ENCODE results near the gene RALGDS.

Gene RALGDS

GRCh38 chr9:133113163-133113948 is 7.7 kb downstream of the RALGDS start:
- no peak overlapping the region for H3K27ac ChIP-seq (ENCODE audit: extremely low read depth, low read depth, low read length)
- POLR2A ChIA-PET = interaction anchor here (1.3 to 2.6 kb wide), 2 partner anchors 21 to 83 kb away, joined by 3 to 20 read pairs; partner anchors contain the start of gene GTF3C5
- H3K9me3 ChIP-seq (ENCODE audit: control insufficient read depth, insufficient read depth, low read depth, low read length) = no peaks in the 10 kb centered on the region
- H3K36me3 ChIP-seq (ENCODE audit: control insufficient read depth in 2 of 2, insufficient read depth in 1 of 2, low read length in 2 of 2) = peaks cover 0 to 52% of the 10 kb centered on the region in 2 experiments; a peak in 1 of 3 replicates
- CTCF ChIA-PET = interaction anchor here (0.7 to 22.4 kb wide), 3 partner anchors 11 to 315 kb away, joined by 3 to 342 read pairs (median 25); no protein-coding TSS in a partner anchor
- no peak overlapping the region for H3K4me3 ChIP-seq (ENCODE audit: low read depth, low read length)
- H3K4me1 ChIP-seq (ENCODE audit: control insufficient read depth, insufficient read depth, low read length) = peaks cover 12% of the 10 kb centered on the region
- TF ChIP-seq ZNF184 (tag by site-specific recombination; IDR thresholded peaks at IDR 0.05) (no peak), GLIS2 (tag by site-specific recombination; IDR thresholded peaks at IDR 0.05) (0 out of 2 replicates have a peak, but pooled peaks have one; percentile 23), EGR2 (tag by site-specific recombination; IDR thresholded peaks at IDR 0.05; ENCODE audit: low read depth) (0 out of 2 replicates have a peak, but pooled peaks have one; percentile 4), ZIC2 (tag by site-specific recombination; IDR thresholded peaks at IDR 0.05) (peak; percentile 86), GLIS1 (tag by site-specific recombination; IDR thresholded peaks at IDR 0.05) (peak; percentile 80), ZFP41 (tag by site-specific recombination; IDR thresholded peaks at IDR 0.05; ENCODE audit: borderline replicate concordance) (no peak)

- Histone ChIP-seq H3K4me1 (ENCODE audit: control insufficient read depth, insufficient read depth, low read length) (peaks cover 12% of the 10 kb centered on the region), H3K36me3 (ENCODE audit: control insufficient read depth in 2 of 2, insufficient read depth in 1 of 2, low read length in 2 of 2) (peaks cover 0 to 59% of the 10 kb centered on the region in 2 experiments; a peak in 1 of 3 replicates), H3K9me3 (ENCODE audit: control insufficient read depth, insufficient read depth, low read depth, low read length) (no peaks in the 10 kb centered on the region), H3K4me3 (ENCODE audit: low read depth, low read length) (no peak overlapping the region), H3K27ac (ENCODE audit: extremely low read depth, low read depth, low read length) (no peak overlapping the region)
- no peak for TF ChIP-seq HIC1 (tag by site-specific recombination; IDR thresholded peaks at IDR 0.05)
- no peak for TF ChIP-seq ZNF391 (tag by site-specific recombination; IDR thresholded peaks at IDR 0.05; ENCODE audit: borderline replicate concordance, low read depth)
- no peak for TF ChIP-seq ZNF292 (tag by site-specific recombination; IDR thresholded peaks at IDR 0.05; ENCODE audit: borderline replicate concordance, low read depth)
- no peak for TF ChIP-seq ZNF629 (tag by site-specific recombination; IDR thresholded peaks at IDR 0.05)
- no peak for TF ChIP-seq SCRT2 (tag by site-specific recombination; IDR thresholded peaks at IDR 0.05)
- TF ChIP-seq EGR2 (tag by site-specific recombination; IDR thresholded peaks at IDR 0.05; ENCODE audit: low read depth) = no peak
- no peak for TF ChIP-seq ZNF560 (tag by site-specific recombination; IDR thresholded peaks at IDR 0.05; ENCODE audit: borderline replicate concordance)
- ChIA-PET CTCF (interaction anchor here (4.7 to 22.4 kb wide), 2 partner anchors 10 to 34 kb away, joined by 25 to 342 read pairs; no protein-coding TSS in a partner anchor), POLR2A (interaction anchor here (1.0 kb wide), 1 partner anchor 82 kb away, joined by 3 read pairs; the partner anchor contains the start of gene GTF3C5)
Measured at GRCh38 chr9:133112663-133113026, 8.4 kb downstream of the RALGDS start.

GRCh38 chr9:133111808-133112662 is 9.0 kb downstream of the RALGDS start:
- Histone ChIP-seq H3K4me1 (ENCODE audit: control insufficient read depth, insufficient read depth, low read length) (peaks cover 12% of the 10 kb centered on the region), H3K4me3 (ENCODE audit: low read depth, low read length) (no peak overlapping the region), H3K27ac (ENCODE audit: extremely low read depth, low read depth, low read length) (no peak overlapping the region), H3K36me3 (ENCODE audit: control insufficient read depth in 2 of 2, insufficient read depth in 1 of 2, low read length in 2 of 2) (peaks cover 0 to 64% of the 10 kb centered on the region in 2 experiments; a peak in 1 of 3 replicates), H3K9me3 (ENCODE audit: control insufficient read depth, insufficient read depth, low read depth, low read length) (no peaks in the 10 kb centered on the region)
- ChIA-PET CTCF (interaction anchor here (0.6 to 22.4 kb wide), 2 partner anchors 34 to 74 kb away, joined by 3 to 342 read pairs; no protein-coding TSS in a partner anchor), POLR2A (interaction anchor here (1.0 kb wide), 1 partner anchor 81 kb away, joined by 3 read pairs; the partner anchor contains the start of gene GTF3C5)
- TF ChIP-seq ZNF843 (tag by site-specific recombination; IDR thresholded peaks at IDR 0.05) = no peak
- TF ChIP-seq ZNF354C (tag by site-specific recombination; IDR thresholded peaks at IDR 0.05; ENCODE audit: borderline replicate concordance, low read depth) = no peak
